AG04450 (cell line): ENCODE results near the gene DDAH1. TPM values are rescaled to one million over a fixed set of nuclear protein-coding genes. Genes with fewer than 3 reads are reported as not detected.

Source experiments
- CTCF ChIA-PET: fragments of 300-600, 350-600 bp; formaldehyde crosslinking; extraction: SDS; loops from one replicate; lab custom pipeline; 2022; ENCODE audit warnings: antibody characterized with exemption, inconsistent platforms; lab: Charles Lee
- POLR2A ChIA-PET: fragments of 350-600 bp; formaldehyde crosslinking; extraction: SDS; loops from one replicate; lab custom pipeline; 2021; ENCODE audit warnings: antibody characterized with exemption, inconsistent platforms; lab: Yijun Ruan, JAX
- DNase-seq: peaks from one replicate; pipeline ENCODE4 v3.0.0-alpha.2; 2011; ENCODE audit warnings: low read depth, low spot score
- H3K27ac ChIP-seq: one replicate; pipeline ENCODE4 v1.5.1; 2012; ENCODE audit warnings: low read depth, low read length, control low read depth
- H3K27me3 ChIP-seq: one replicate; pipeline ENCODE4 v1.6.0; 2012; ENCODE audit warnings: low read length; ENCODE audit not compliant: control insufficient read depth, insufficient read depth
- H3K4me3 ChIP-seq: 2 replicates; pipeline ENCODE4 v1.5.1; 2011; ENCODE audit warnings: mild to moderate bottlenecking, low read depth, low read length, control low read depth
- H3K9me3 ChIP-seq: 2 replicates; pipeline ENCODE4 v1.5.1; 2012; ENCODE audit warnings: low read length; ENCODE audit not compliant: control insufficient read depth, insufficient read depth
- polyA plus RNA-seq: library from polyadenylated mRNA; depleted of rRNA; stranded (reverse); fragments of >200 nt; gene quantifications from 2 replicates; pipeline ENCODE4 v1.2.3, GENCODE V29; 2011
- TF ChIP-seq, protein P1 (sequence below): IDR thresholded peaks from 2 replicates; pipeline ENCODE4 v1.5.1; 2011; ENCODE audit warnings: low read depth, low read length, control low read depth, inconsistent platforms

Gene DDAH1
- polyA plus RNA-seq, 1 experiment = 102 TPM

DNA sequence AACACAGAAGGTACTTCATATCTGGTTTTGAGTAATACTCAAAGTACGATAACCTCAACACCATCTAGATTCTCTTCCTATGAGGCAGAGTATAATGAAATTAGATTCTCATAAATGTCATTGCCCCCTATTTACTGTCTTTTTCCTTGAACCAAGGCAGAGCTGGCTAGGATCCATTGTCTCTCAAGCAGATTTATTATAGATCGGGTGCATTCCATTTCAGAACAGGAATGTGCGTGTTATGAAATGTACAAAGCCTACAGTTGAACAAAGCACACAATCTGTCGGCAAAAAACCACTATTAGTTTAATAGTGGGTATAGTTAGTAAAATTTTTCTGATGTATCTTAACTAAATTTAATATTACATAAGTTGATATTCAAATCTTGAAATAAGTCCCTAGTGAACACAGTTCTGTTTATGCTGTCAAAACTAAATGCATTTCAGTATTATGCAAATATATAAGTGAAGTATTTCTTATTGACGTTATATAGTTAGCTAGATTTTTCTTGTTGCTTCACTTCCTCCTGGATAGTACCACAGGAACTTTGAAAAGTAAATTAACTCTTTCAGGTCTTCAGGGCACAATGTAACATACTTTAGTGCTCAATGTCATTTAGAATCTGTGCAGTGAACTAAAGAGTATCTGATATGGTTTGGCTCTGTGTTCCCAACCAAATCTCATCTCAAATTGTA lies 92.1 kb downstream of the DDAH1 start:
- peak; percentile 20 for DNase-seq
- TF ChIP-seq, protein P1, sequence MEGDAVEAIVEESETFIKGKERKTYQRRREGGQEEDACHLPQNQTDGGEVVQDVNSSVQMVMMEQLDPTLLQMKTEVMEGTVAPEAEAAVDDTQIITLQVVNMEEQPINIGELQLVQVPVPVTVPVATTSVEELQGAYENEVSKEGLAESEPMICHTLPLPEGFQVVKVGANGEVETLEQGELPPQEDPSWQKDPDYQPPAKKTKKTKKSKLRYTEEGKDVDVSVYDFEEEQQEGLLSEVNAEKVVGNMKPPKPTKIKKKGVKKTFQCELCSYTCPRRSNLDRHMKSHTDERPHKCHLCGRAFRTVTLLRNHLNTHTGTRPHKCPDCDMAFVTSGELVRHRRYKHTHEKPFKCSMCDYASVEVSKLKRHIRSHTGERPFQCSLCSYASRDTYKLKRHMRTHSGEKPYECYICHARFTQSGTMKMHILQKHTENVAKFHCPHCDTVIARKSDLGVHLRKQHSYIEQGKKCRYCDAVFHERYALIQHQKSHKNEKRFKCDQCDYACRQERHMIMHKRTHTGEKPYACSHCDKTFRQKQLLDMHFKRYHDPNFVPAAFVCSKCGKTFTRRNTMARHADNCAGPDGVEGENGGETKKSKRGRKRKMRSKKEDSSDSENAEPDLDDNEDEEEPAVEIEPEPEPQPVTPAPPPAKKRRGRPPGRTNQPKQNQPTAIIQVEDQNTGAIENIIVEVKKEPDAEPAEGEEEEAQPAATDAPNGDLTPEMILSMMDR = no peak
- no peak overlapping the region for H3K27ac ChIP-seq
- no peaks in the 10 kb centered on the region for H3K9me3 ChIP-seq
- no peak overlapping the region for H3K4me3 ChIP-seq
- CTCF ChIA-PET = interaction anchor here (1.2 to 1.5 kb wide), 2 partner anchors 27 to 29 kb away, joined by 3 read pairs; no protein-coding TSS in a partner anchor
- no peaks in the 10 kb centered on the region for H3K27me3 ChIP-seq
- POLR2A ChIA-PET = no interaction called here

- DNase-seq = no peak
- no peaks in the 10 kb centered on the region for H3K9me3 ChIP-seq
- TF ChIP-seq, protein P1 = no peak
- no peak overlapping the region for H3K27ac ChIP-seq
- no peak overlapping the region for H3K4me3 ChIP-seq
- ChIA-PET POLR2A (no interaction called here), CTCF (interaction anchor here (0.8 to 1.6 kb wide), 4 partner anchors 27 to 321 kb away, joined by 3 to 4 read pairs (median 4); partner anchors contain the start of gene C1orf52)
- no peaks in the 10 kb centered on the region for H3K27me3 ChIP-seq
Observed at GRCh38 chr1:85371021-85371420, 93.9 kb downstream of the DDAH1 start.

GRCh38 chr1:85368073-85368770 lies 96.7 kb downstream of the DDAH1 start:
- H3K27me3 ChIP-seq = no peaks in the 10 kb centered on the region
- TF ChIP-seq, protein P1 = no peak
- POLR2A ChIA-PET = interaction anchor here (0.5 kb wide), 1 partner anchor 209 kb away, joined by 3 read pairs; no protein-coding TSS in a partner anchor

GRCh38 chr1:85366391-85367170 lies 98.4 kb downstream of the DDAH1 start:
- H3K27ac ChIP-seq = peak overlapping the region; percentile 42
- CTCF ChIA-PET = interaction anchor here (0.9 to 1.3 kb wide), 2 partner anchors 23 kb away, joined by 3 to 5 read pairs; no protein-coding TSS in a partner anchor
- DNase-seq = peak; percentile 69
- no peaks in the 10 kb centered on the region for H3K27me3 ChIP-seq
- no peaks in the 10 kb centered on the region for H3K9me3 ChIP-seq
- POLR2A ChIA-PET = interaction anchor here (0.7 kb wide), 1 partner anchor 45 kb away, joined by 3 read pairs; no protein-coding TSS in a partner anchor
- TF ChIP-seq, protein P1 = no peak
- H3K4me3 ChIP-seq = no peak overlapping the region

More at GRCh38 chr1:85368073-85368770, 96.7 kb downstream of the DDAH1 start:
- H3K9me3 ChIP-seq = no peaks in the 10 kb centered on the region
- no peak overlapping the region for H3K27ac ChIP-seq
- DNase-seq = no peak
- no peak overlapping the region for H3K4me3 ChIP-seq
- CTCF ChIA-PET = interaction anchor here (1.3 to 1.5 kb wide), 2 partner anchors 24 to 61 kb away, joined by 3 to 5 read pairs; no protein-coding TSS in a partner anchor
